Esophagus squamous epithelium (tissue), 4 donors: ENCODE results near the gene C10orf105.

Source experiments
- POLR2A ChIP-seq, 4 donors: fragments of 450-650 bp; IDR thresholded peaks; one replicate each; pipeline ENCODE4 v1.6.1; 2017; ENCODE audit warnings: antibody characterized with exemption in 4 of 4, mild to moderate bottlenecking in 4 of 4, moderate library complexity in 3 of 4
- TF ChIP-seq, protein P1 (sequence below), 6 experiments: fragments of 450-650 bp in 4 of 6; fragments of 200-600 bp in 2 of 6; sonication (generic) in 2 of 6; IDR thresholded peaks; one replicate each; pipeline ENCODE4 v1.5.1; 2016 to 2019; ENCODE audit warnings: antibody characterized with exemption in 6 of 6, mild to moderate bottlenecking in 4 of 6, moderate library complexity in 4 of 6

DNA sequence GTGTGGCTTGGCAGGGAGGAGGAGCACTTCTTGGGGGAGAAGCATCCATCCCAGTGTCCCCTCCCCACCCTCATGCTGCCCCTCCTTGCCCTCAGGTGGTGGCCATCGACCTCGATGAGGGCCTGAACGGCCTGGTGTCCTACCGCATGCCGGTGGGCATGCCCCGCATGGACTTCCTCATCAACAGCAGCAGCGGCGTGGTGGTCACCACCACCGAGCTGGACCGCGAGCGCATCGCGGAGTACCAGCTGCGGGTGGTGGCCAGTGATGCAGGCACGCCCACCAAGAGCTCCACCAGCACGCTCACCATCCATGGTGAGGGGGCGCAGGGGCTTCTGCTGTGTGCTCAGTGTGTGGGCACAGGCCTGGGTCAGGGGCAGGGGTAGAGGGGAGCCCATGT, 14.8 kb downstream of the C10orf105 start:
- TF ChIP-seq POLR2A (IDR thresholded peaks at IDR 0.05): no peak
- TF ChIP-seq, protein P1, sequence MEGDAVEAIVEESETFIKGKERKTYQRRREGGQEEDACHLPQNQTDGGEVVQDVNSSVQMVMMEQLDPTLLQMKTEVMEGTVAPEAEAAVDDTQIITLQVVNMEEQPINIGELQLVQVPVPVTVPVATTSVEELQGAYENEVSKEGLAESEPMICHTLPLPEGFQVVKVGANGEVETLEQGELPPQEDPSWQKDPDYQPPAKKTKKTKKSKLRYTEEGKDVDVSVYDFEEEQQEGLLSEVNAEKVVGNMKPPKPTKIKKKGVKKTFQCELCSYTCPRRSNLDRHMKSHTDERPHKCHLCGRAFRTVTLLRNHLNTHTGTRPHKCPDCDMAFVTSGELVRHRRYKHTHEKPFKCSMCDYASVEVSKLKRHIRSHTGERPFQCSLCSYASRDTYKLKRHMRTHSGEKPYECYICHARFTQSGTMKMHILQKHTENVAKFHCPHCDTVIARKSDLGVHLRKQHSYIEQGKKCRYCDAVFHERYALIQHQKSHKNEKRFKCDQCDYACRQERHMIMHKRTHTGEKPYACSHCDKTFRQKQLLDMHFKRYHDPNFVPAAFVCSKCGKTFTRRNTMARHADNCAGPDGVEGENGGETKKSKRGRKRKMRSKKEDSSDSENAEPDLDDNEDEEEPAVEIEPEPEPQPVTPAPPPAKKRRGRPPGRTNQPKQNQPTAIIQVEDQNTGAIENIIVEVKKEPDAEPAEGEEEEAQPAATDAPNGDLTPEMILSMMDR (IDR thresholded peaks at IDR 0.05): no peak
